H1 (cell line): ENCODE data around the gene C1orf185. TPM values are rescaled to one million over a fixed set of nuclear protein-coding genes. Genes with fewer than 3 reads are reported as not detected.

Experiments
- CTCF ChIA-PET: fragments of 300-600 bp; sonication (Branson Sonifier 250); formaldehyde crosslinking; loops from one replicate; lab custom pipeline; 2021; ENCODE audit not compliant: partially characterized antibody; lab: Charles Lee
- POLR2A ChIA-PET: fragments of 300-600 bp; sonication (Branson Sonifier 250); formaldehyde crosslinking; loops from one replicate; lab custom pipeline; 2021; ENCODE audit warnings: inconsistent platforms; ENCODE audit not compliant: partially characterized antibody; lab: Charles Lee
- DNase-seq, 2 experiments: peaks; one replicate each; pipeline versions ENCODE4 v3.0.0 to v3.0.0-alpha.2; 2010 to 2022; ENCODE audit warnings: low spot score in 2 of 2, low read depth in 1 of 2, mixed read lengths in 1 of 2
- FAIRE-seq: peaks from 2 replicates; lab custom pipeline; 2011; peaks lifted over from hg19 to GRCh38; lab: Jason Lieb, UNC
- H2AFZ ChIP-seq: 2 replicates; pipeline ENCODE4 v1.8.1; 2012; ENCODE audit warnings: low read length, inconsistent platforms
- H2AK5ac ChIP-seq: 2 replicates; pipeline ENCODE4 v1.6.1; 2013; ENCODE audit warnings: low read depth, low read length
- H2BK120ac ChIP-seq: replicated peaks from 2 replicates; pipeline ENCODE3; 2013; ENCODE audit warnings: low read depth, low read length, inconsistent platforms
- H2BK12ac ChIP-seq: 2 replicates; pipeline ENCODE4 v1.6.1; 2013; ENCODE audit warnings: low read depth, low read length
- H2BK15ac ChIP-seq: 2 replicates; pipeline ENCODE4 v1.6.1; 2013; ENCODE audit warnings: low read length
- H2BK20ac ChIP-seq: 2 replicates; pipeline ENCODE4 v1.6.1; 2013; ENCODE audit warnings: low read length
- H2BK5ac ChIP-seq: 2 replicates; pipeline ENCODE4 v1.6.1; 2013; ENCODE audit warnings: low read depth, low read length
- H3K14ac ChIP-seq: 2 replicates; pipeline ENCODE4 v1.6.1; 2013; ENCODE audit warnings: inconsistent platforms; ENCODE audit not compliant: insufficient read length
- H3K18ac ChIP-seq: 2 replicates; pipeline ENCODE4 v1.6.1; 2013; ENCODE audit warnings: low read length; ENCODE audit errors: extremely low read depth
- H3K23ac ChIP-seq: 2 replicates; pipeline ENCODE4 v1.6.1; 2013; ENCODE audit warnings: inconsistent platforms; ENCODE audit not compliant: insufficient read length
- H3K23me2 ChIP-seq: 2 replicates; pipeline ENCODE4 v1.6.1; 2013; ENCODE audit warnings: low read depth, low read length
- H3K27ac ChIP-seq: 2 replicates; pipeline ENCODE4 v1.6.1; 2011; ENCODE audit warnings: low read depth, low read length, inconsistent platforms
- H3K27me3 ChIP-seq, 4 experiments: replicated peaks in 1 of 4; 1 replicate in 1 of 4; 2 replicates in 3 of 4; pipeline versions ENCODE4 v1.6.1 to v1.8.1; 2011 to 2013; ENCODE audit warnings: low read length in 3 of 4, mild to moderate bottlenecking in 3 of 4, inconsistent platforms in 2 of 4, mixed read lengths in 2 of 4, moderate library complexity in 1 of 4; ENCODE audit not compliant: control insufficient read depth in 3 of 4, insufficient read depth in 3 of 4; ENCODE audit errors: extremely low read depth in 1 of 4
- H3K36me3 ChIP-seq, 4 experiments: 2 replicates each; pipeline versions ENCODE4 v1.6.1 to v1.8.1; 2011 to 2013; ENCODE audit warnings: mild to moderate bottlenecking in 4 of 4, low read length in 3 of 4, moderate library complexity in 2 of 4, control low read depth in 1 of 4, inconsistent platforms in 1 of 4; ENCODE audit not compliant: insufficient read depth in 4 of 4, control insufficient read depth in 2 of 4
- H3K4ac ChIP-seq: replicated peaks from 2 replicates; pipeline ENCODE3; 2013; ENCODE audit warnings: low read length, low read depth, mixed read lengths, inconsistent platforms; ENCODE audit not compliant: insufficient read length
- H3K4me1 ChIP-seq, 4 experiments: replicated peaks in 1 of 4; 1 replicate in 1 of 4; 2 replicates in 3 of 4; pipeline versions ENCODE4 v1.6.1 to v1.8.1; 2011 to 2013; ENCODE audit warnings: low read length in 3 of 4, inconsistent platforms in 2 of 4, mixed read lengths in 1 of 4; ENCODE audit not compliant: insufficient read depth in 4 of 4, control insufficient read depth in 3 of 4
- H3K4me2 ChIP-seq, 2 experiments: 2 replicates each; pipeline versions ENCODE4 v1.6.1 to v1.8.1; 2011 to 2013; ENCODE audit warnings: low read depth in 2 of 2, low read length in 2 of 2, control low read depth in 1 of 2, inconsistent platforms in 1 of 2, mild to moderate bottlenecking in 1 of 2; ENCODE audit not compliant: insufficient read depth in 1 of 2
- H3K4me3 ChIP-seq, 4 experiments: fragments of 200-600, 300-600 bp in 1 of 4; sonication (generic), shearing (Covaris generic), sonication (Bioruptor Twin) in 1 of 4; 2 replicates each; pipeline versions ENCODE4 v1.5.1 to v1.8.1; 2011 to 2016; ENCODE audit warnings: low read length in 4 of 4, low read depth in 3 of 4, control low read depth in 2 of 4, inconsistent platforms in 2 of 4, mild to moderate bottlenecking in 2 of 4, mixed read lengths in 1 of 4, moderate library complexity in 1 of 4; ENCODE audit not compliant: insufficient read depth in 2 of 4; ENCODE audit errors: extremely low read depth in 1 of 4
- H3K56ac ChIP-seq: replicated peaks from 2 replicates; pipeline ENCODE3; 2013; ENCODE audit warnings: low read depth, mild to moderate bottlenecking, mixed read lengths, low read length, inconsistent platforms; ENCODE audit not compliant: insufficient read length
- H3K79me1 ChIP-seq: 2 replicates; pipeline ENCODE4 v1.6.1; 2013; ENCODE audit warnings: low read depth, low read length, control low read depth
- H3K79me2 ChIP-seq, 2 experiments: 2 replicates each; pipeline versions ENCODE4 v1.6.1 to v1.8.1; 2012 to 2013; ENCODE audit warnings: low read length in 2 of 2, mild to moderate bottlenecking in 2 of 2, inconsistent platforms in 1 of 2; ENCODE audit not compliant: insufficient read depth in 2 of 2, control insufficient read depth in 1 of 2
- H3K9ac ChIP-seq, 4 experiments: replicated peaks in 1 of 4; 1 replicate in 1 of 4; 2 replicates in 3 of 4; pipeline versions ENCODE4 v1.6.1 to v1.8.1; 2011 to 2013; ENCODE audit warnings: low read depth in 3 of 4, low read length in 3 of 4, control low read depth in 2 of 4, mild to moderate bottlenecking in 2 of 4, moderate library complexity in 2 of 4, inconsistent platforms in 1 of 4; ENCODE audit errors: extremely low read depth in 1 of 4
- H3K9me3 ChIP-seq, 2 experiments: 2 replicates each; pipeline versions ENCODE4 v1.6.1 to v1.8.1; 2012 to 2013; ENCODE audit warnings: mild to moderate bottlenecking in 2 of 2, moderate library complexity in 2 of 2, control low read depth in 1 of 2, inconsistent platforms in 1 of 2, low read depth in 1 of 2, low read length in 1 of 2, mixed read lengths in 1 of 2; ENCODE audit not compliant: insufficient read depth in 2 of 2
- H4K20me1 ChIP-seq, 2 experiments: replicated peaks in 1 of 2; 2 replicates each; pipeline versions ENCODE3 to v1.8.1; 2011 to 2013; ENCODE audit warnings: inconsistent platforms in 2 of 2, low read length in 2 of 2, mild to moderate bottlenecking in 1 of 2; ENCODE audit not compliant: insufficient read depth in 2 of 2, control insufficient read depth in 1 of 2
- H4K5ac ChIP-seq: 2 replicates; pipeline ENCODE4 v1.6.1; 2013; ENCODE audit warnings: low read length, low read depth, mixed read lengths, inconsistent platforms; ENCODE audit not compliant: insufficient read length
- H4K8ac ChIP-seq: 2 replicates; pipeline ENCODE4 v1.8.0; 2013; ENCODE audit warnings: mild to moderate bottlenecking, moderate library complexity, low read length, inconsistent platforms; ENCODE audit not compliant: insufficient read depth; ENCODE audit errors: extremely low read depth
- H4K91ac ChIP-seq: replicated peaks from 2 replicates; pipeline ENCODE3; 2013; ENCODE audit warnings: low read length, mixed read lengths, inconsistent platforms; ENCODE audit not compliant: insufficient read length
- BRCA1 ChIP-seq: IDR thresholded peaks from 2 replicates; pipeline ENCODE4 v1.6.1; 2012; ENCODE audit warnings: low read depth, low read length, improper control_type of control experiment
- CEBPB ChIP-seq: IDR thresholded peaks from 2 replicates; pipeline ENCODE4 v1.6.1; 2012; ENCODE audit warnings: low read depth, low read length
- CTCF ChIP-seq, 3 experiments: IDR thresholded peaks; 1 replicate in 2 of 3; 2 replicates in 1 of 3; pipeline versions ENCODE4 v1.5.1 to v1.6.1; 2011; ENCODE audit warnings: low read length in 3 of 3, mild to moderate bottlenecking in 3 of 3, inconsistent platforms in 2 of 3, low read depth in 1 of 3, moderate library complexity in 1 of 3; ENCODE audit not compliant: insufficient read depth in 1 of 3; ENCODE audit errors: control extremely low read depth in 1 of 3
- MAFK ChIP-seq: IDR thresholded peaks from 2 replicates; pipeline ENCODE4 v1.6.1; 2012; ENCODE audit warnings: low read depth, mild to moderate bottlenecking, improper control_type of control experiment, low read length
- RAD21 ChIP-seq, 2 experiments: IDR thresholded peaks in 1 of 2; conservative IDR thresholded peaks in 1 of 2; 2 replicates each; pipeline ENCODE4 v1.6.1; 2011; ENCODE audit warnings: low read depth in 2 of 2, low read length in 2 of 2, improper control_type of control experiment in 1 of 2, inconsistent platforms in 1 of 2, mild to moderate bottlenecking in 1 of 2, moderate library complexity in 1 of 2
- RXRA ChIP-seq: IDR thresholded peaks from 2 replicates; pipeline ENCODE4 v1.6.1; 2011; ENCODE audit warnings: low read depth, mild to moderate bottlenecking, low read length, moderate library complexity; ENCODE audit not compliant: insufficient read depth
- SRF ChIP-seq: IDR thresholded peaks from 2 replicates; pipeline ENCODE4 v1.6.1; 2011; ENCODE audit warnings: mild to moderate bottlenecking, low read depth, low read length, moderate library complexity
- TBP ChIP-seq: IDR thresholded peaks from 2 replicates; pipeline ENCODE4 v1.6.1; 2011; ENCODE audit warnings: low read depth, low read length, improper control_type of control experiment
- TEAD4 ChIP-seq: IDR thresholded peaks from 2 replicates; pipeline ENCODE4 v1.6.1; 2012; ENCODE audit warnings: low read depth, low read length, inconsistent platforms, mixed read lengths
- WGBS, 2 experiments: shearing (Covaris generic) in 1 of 2; methylation state at CpG; one replicate each; pipeline versions ENCODE4 v1.1.6 to v1.1.7; 2013 to 2015; ENCODE audit warnings: low lambda C conversion rate in 2 of 2, mixed read lengths in 2 of 2, inconsistent platforms in 1 of 2, low coverage in 1 of 2, missing lambda C conversion rate in 1 of 2; ENCODE audit not compliant: insufficient replicate concordance in 2 of 2, insufficient coverage in 1 of 2, insufficient read length in 1 of 2; ENCODE audit errors: extremely low coverage in 1 of 2, missing lambda C conversion rate in 1 of 2; 5-methylcytosine and 5-hydroxymethylcytosine counted together
- polyA plus RNA-seq, 7 experiments: library from polyadenylated mRNA; depleted of rRNA in 3 of 7; stranded (reverse) in 5 of 7; unstranded in 2 of 7; fragments of >200 nt in 5 of 7; fragments of 200-250 nt in 2 of 7; gene quantifications; 1 replicate in 5 of 7; 2 replicates in 1 of 7; 4 replicates in 1 of 7; pipeline versions ENCODE4 v1.2.1 to v1.2.3, GENCODE V29; 2011 to 2013; ENCODE audit warnings: missing spikeins in 2 of 7, mixed read lengths in 2 of 7
- total RNA-seq: library from RNA; stranded (reverse); fragmentation: NEBNext Ultra II Directional; extraction: Animal tissue kit (Norgen Biotek cat#: 25700); gene quantifications from 2 replicates; pipeline ENCODE4 v1.2.1, GENCODE V29; 2021

C1orf185 gene
- total and polyA plus RNA-seq, 2 of the 8 experiments (the other 6 are each of a cell fraction or from before 2014, with no cell fraction given): not detected

DNA sequence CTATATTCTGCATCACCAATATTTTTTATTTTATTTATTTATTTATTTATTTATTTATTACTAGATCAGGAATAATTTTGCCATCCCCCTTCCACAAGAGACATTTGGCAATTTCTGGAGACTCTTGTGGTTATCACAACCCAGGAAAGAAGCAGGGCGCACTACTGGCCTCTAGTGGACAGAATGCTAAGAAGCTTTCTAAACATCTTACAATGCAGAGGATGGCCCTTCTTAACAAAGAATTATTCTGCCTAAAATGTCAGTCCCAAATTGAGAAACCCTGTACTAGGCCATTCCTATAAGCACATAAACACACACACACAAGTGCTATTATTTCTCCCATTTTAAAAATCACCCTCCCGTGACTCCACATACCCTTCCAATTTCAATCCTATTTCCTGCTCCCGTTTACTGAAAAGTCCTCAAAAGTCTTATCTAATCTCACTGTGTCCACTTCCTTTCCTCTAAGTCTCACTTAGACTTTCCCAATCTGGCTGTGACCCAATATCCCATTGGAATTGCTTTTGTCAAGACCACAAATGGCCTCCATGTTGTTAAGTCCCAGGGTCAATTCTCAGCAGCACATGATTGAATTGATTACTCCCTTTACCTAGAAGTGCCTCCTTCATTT, 90.3 kb downstream of the C1orf185 start:
- Histone ChIP-seq H3K4me2 (no peak overlapping the region), H3K23me2 (no peaks in the 10 kb centered on the region; the same call in 1 of the 2 replicates), H3K9me3 (no peaks in the 10 kb centered on the region), H2BK12ac (no peak overlapping the region), H4K91ac (no peak overlapping the region), H3K27ac (no peak overlapping the region), H2BK20ac (no peak overlapping the region), H3K4ac (no peak overlapping the region), H2BK120ac (no peak overlapping the region), H3K79me2 (no peaks in the 10 kb centered on the region), H4K5ac (no peak overlapping the region), H3K4me1 (no peaks in the 10 kb centered on the region), H2AK5ac (no peak overlapping the region), H3K27me3 (no peaks in the 10 kb centered on the region), H3K36me3 (no peaks in the 10 kb centered on the region), H3K56ac (no peak overlapping the region), H3K14ac (no peak overlapping the region), H4K20me1 (no peaks in the 10 kb centered on the region), H3K79me1 (no peaks in the 10 kb centered on the region), H2BK5ac (no peak overlapping the region), H2BK15ac (no peak overlapping the region), H3K18ac (no peak overlapping the region), H3K4me3 (no peak overlapping the region), H4K8ac (no peak overlapping the region), H2AFZ (no peak overlapping the region; the same call in 1 of the 2 replicates), H3K23ac (no peak overlapping the region), H3K9ac (no peak overlapping the region)
- CTCF ChIA-PET: interaction anchor here (0.5 to 7.5 kb wide), 33 partner anchors 8 to 860 kb away, joined by 3 to 83 read pairs (median 4); no protein-coding TSS in a partner anchor
- POLR2A ChIA-PET: no interaction called here
- FAIRE-seq: no peak
- DNase-seq: peak; percentile 9 to 76
- 43 to 100% methylated on average over 2 to 3 of the region's 3 CpGs for WGBS, 2 experiments
- TF ChIP-seq CEBPB (no peak), RAD21 (IDR thresholded peaks at IDR 0.05 in 1 of 2, conservative IDR thresholded peaks at IDR 0.05 in 1 of 2; ENCODE audit: low read depth in 2 of 2, low read length in 2 of 2) (peak; percentile 63 to 73), RXRA (no peak), MAFK (no peak), CTCF (IDR thresholded peaks at IDR 0.05; ENCODE audit: control extremely low read depth in 1 of 3, insufficient read depth in 1 of 3, low read depth in 1 of 3, low read length in 3 of 3) (peak in 2 of 3 experiments; percentile 70 to 77; a peak in 3 of 4 replicates), BRCA1 (no peak), TBP (no peak), TEAD4 (peak; percentile 97), SRF (no peak)
